HepG2 (cell line): Measurements from ENCODE around the gene LRRC51. TPM values are rescaled to one million over a fixed set of nuclear protein-coding genes. Genes with fewer than 3 reads are reported as not detected.

Experiments
- ETV5 ChIP-seq: IDR thresholded peaks from 2 replicates; pipeline ENCODE4 v1.6.1; 2018; ENCODE audit warnings: missing biosample characterization, missing genetic modification reagents, inconsistent platforms, borderline replicate concordance
- EZH2 ChIP-seq: conservative IDR thresholded peaks from 2 replicates; pipeline ENCODE4 v1.6.1; 2012; ENCODE audit warnings: mild to moderate bottlenecking, low read depth, low read length, moderate library complexity
- FOSL2 ChIP-seq: sonication (generic); formaldehyde crosslinking; IDR thresholded peaks from 2 replicates; pipeline ENCODE4 v1.4.0; 2020; ENCODE audit warnings: missing genetic modification reagents
- GABPB1 ChIP-seq: IDR thresholded peaks from 2 replicates; pipeline ENCODE4 v1.6.1; 2016; ENCODE audit warnings: mild to moderate bottlenecking, missing genetic modification reagents, moderate library complexity, missing compliant biosample characterization
- KLF16 ChIP-seq, 2 experiments: sonication (generic) in 1 of 2; formaldehyde crosslinking in 1 of 2; IDR thresholded peaks; 2 replicates each; pipeline versions ENCODE4 v1.6.1 to v1.8.0; 2016 to 2023; ENCODE audit warnings: missing genetic modification reagents in 2 of 2, missing compliant biosample characterization in 1 of 2
- KMT2A ChIP-seq: sonication (generic); formaldehyde crosslinking; IDR thresholded peaks from 2 replicates; pipeline ENCODE4 v1.4.0; 2020; ENCODE audit warnings: missing genetic modification reagents
- MAF1 ChIP-seq: sonication (generic); formaldehyde crosslinking; IDR thresholded peaks from 2 replicates; pipeline ENCODE4 v1.5.0; 2020; ENCODE audit warnings: missing genetic modification reagents, borderline replicate concordance
- MATR3 ChIP-seq: sonication (generic); formaldehyde crosslinking; IDR thresholded peaks from 2 replicates; pipeline ENCODE4 v1.4.0; 2020; ENCODE audit warnings: missing genetic modification reagents
- MYC ChIP-seq: sonication (generic); formaldehyde crosslinking; IDR thresholded peaks from 2 replicates; pipeline ENCODE4 v1.9.0; 2021; ENCODE audit warnings: missing genetic modification reagents, borderline replicate concordance
- MYNN ChIP-seq: sonication (generic); formaldehyde crosslinking; IDR thresholded peaks from 2 replicates; pipeline ENCODE4 v1.4.0; 2020; ENCODE audit warnings: mild to moderate bottlenecking, low read depth, missing genetic modification reagents
- RNF2 ChIP-seq: fragments of 450-650 bp; conservative IDR thresholded peaks from 2 replicates; pipeline ENCODE4 v1.6.1; 2016; ENCODE audit warnings: low read depth
- SIX4 ChIP-seq: sonication (generic); formaldehyde crosslinking; IDR thresholded peaks from 2 replicates; pipeline ENCODE4 v1.4.0; 2020; ENCODE audit warnings: missing genetic modification reagents
- SP5 ChIP-seq: IDR thresholded peaks from 2 replicates; pipeline ENCODE4 v1.6.1; 2016; ENCODE audit warnings: low read depth, borderline replicate concordance
- SRSF9 ChIP-seq: fragments of 200-400 bp; formaldehyde crosslinking; IDR thresholded peaks from 2 replicates; pipeline ENCODE4 v1.6.1; 2018; ENCODE audit warnings: borderline replicate concordance, mild to moderate bottlenecking, low read depth, low read length; ENCODE audit not compliant: insufficient read depth, poor library complexity, severe bottlenecking
- TBL1XR1 ChIP-seq: fragments of 150-350 bp; IDR thresholded peaks from 2 replicates; pipeline ENCODE4 v1.6.1; 2014; ENCODE audit warnings: borderline replicate concordance, low read length; ENCODE audit not compliant: partially characterized antibody
- TCF7 ChIP-seq: sonication (generic); IDR thresholded peaks from 2 replicates; pipeline ENCODE4 v1.6.1; 2016; ENCODE audit warnings: antibody characterized with exemption, low read depth
- TEAD2 ChIP-seq: sonication (generic); formaldehyde crosslinking; IDR thresholded peaks from 2 replicates; pipeline ENCODE4 v1.9.0; 2021; ENCODE audit warnings: missing genetic modification reagents
- THAP11 ChIP-seq: IDR thresholded peaks from 2 replicates; pipeline ENCODE4 v1.6.1; 2016; ENCODE audit warnings: missing biosample characterization, missing genetic modification reagents
- ZFX ChIP-seq: sonication (generic); formaldehyde crosslinking; IDR thresholded peaks from 2 replicates; pipeline ENCODE4 v1.4.0; 2020; ENCODE audit warnings: mild to moderate bottlenecking, low read depth, missing genetic modification reagents, moderate library complexity
- ZNF333 ChIP-seq: sonication (generic); formaldehyde crosslinking; IDR thresholded peaks from 2 replicates; pipeline ENCODE4 v1.4.0; 2020; ENCODE audit warnings: mild to moderate bottlenecking, missing genetic modification reagents, borderline replicate concordance
- ZNF34 ChIP-seq: sonication (generic); formaldehyde crosslinking; IDR thresholded peaks from 2 replicates; pipeline ENCODE4 v1.4.0; 2020; ENCODE audit warnings: mild to moderate bottlenecking, missing genetic modification reagents, borderline replicate concordance
- ZNF432 ChIP-seq: sonication (generic); formaldehyde crosslinking; IDR thresholded peaks from 2 replicates; pipeline ENCODE4 v1.5.0; 2020; ENCODE audit warnings: missing genetic modification reagents, mild to moderate bottlenecking, borderline replicate concordance
- ZNF614 ChIP-seq: IDR thresholded peaks from 2 replicates; pipeline ENCODE4 v1.6.1; 2018; ENCODE audit warnings: missing biosample characterization, missing genetic modification reagents, inconsistent platforms, borderline replicate concordance
- ZNF670 ChIP-seq: sonication (generic); formaldehyde crosslinking; IDR thresholded peaks from 2 replicates; pipeline ENCODE4 v1.8.0; 2022; ENCODE audit warnings: mild to moderate bottlenecking, missing genetic modification reagents, borderline replicate concordance
- ZNF704 ChIP-seq: sonication (generic); formaldehyde crosslinking; IDR thresholded peaks from 2 replicates; pipeline ENCODE4 v1.8.1; 2023; ENCODE audit warnings: mild to moderate bottlenecking, inconsistent platforms, moderate library complexity, missing genetic modification reagents, borderline replicate concordance
- polyA plus RNA-seq, 8 experiments: library from polyadenylated mRNA; depleted of rRNA in 3 of 8; stranded (reverse) in 7 of 8; unstranded in 1 of 8; fragments of >200 nt; fragmentation: Illumina TruSeq in 4 of 8; extraction: Trizol in 4 of 8; gene quantifications; 2 replicates each; pipeline versions ENCODE4 v1.2.1 to v1.2.3, GENCODE V29; 2011 to 2016; ENCODE audit warnings: low read depth in 4 of 8, missing spikeins in 1 of 8, mixed read lengths in 1 of 8; ENCODE audit not compliant: insufficient read depth in 1 of 8
- total RNA-seq, 5 experiments: library from RNA; depleted of rRNA; stranded (reverse); fragments of >200 nt; fragmentation: Illumina TruSeq; extraction: Trizol; gene quantifications; 2 replicates each; pipeline ENCODE4 v1.2.3, GENCODE V29; 2016; ENCODE audit warnings: low read depth in 1 of 5
- TF ChIP-seq, protein P1 (sequence below): sonication (generic); formaldehyde crosslinking; IDR thresholded peaks from 2 replicates; pipeline ENCODE4 v1.8.0; 2022; ENCODE audit warnings: missing genetic modification reagents, mild to moderate bottlenecking, inconsistent platforms, borderline replicate concordance

LRRC51 gene
- total and polyA plus RNA-seq, 2 of the 13 experiments (the other 11 are each of a cell fraction or from before 2014, with no cell fraction given), result 5.3 to 6.0 TPM

- no peak for TF ChIP-seq MATR3
- peak; percentile 90 for TF ChIP-seq THAP11 (CRISPR knock-in tag)
- TF ChIP-seq ETV5, result peak; percentile 74
- TF ChIP-seq ZNF670 (CRISPR knock-in tag), result peak; percentile 47; the same call in 1 of the 2 replicates
- TF ChIP-seq SP5, result peak; percentile 71
- TF ChIP-seq, protein P1, sequence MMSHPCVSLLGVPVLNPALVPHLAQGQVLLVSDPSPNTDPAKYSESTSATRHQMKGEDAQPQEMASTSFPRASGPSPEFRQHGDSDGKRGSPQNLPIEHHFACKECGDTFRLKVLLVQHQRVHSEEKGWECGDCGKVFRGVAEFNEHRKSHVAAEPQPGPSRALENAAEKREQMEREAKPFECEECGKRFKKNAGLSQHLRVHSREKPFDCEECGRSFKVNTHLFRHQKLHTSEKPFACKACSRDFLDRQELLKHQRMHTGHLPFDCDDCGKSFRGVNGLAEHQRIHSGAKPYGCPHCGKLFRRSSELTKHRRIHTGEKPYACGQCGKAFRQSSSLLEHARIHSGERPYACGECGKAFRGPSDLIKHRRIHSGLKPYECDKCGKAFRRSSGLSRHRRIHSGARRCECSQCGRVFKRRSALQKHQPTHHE (CRISPR knock-in tag), result 0 out of 2 replicates have a peak, but pooled peaks have one; percentile 19
- peak; percentile 93 for TF ChIP-seq KMT2A (CRISPR knock-in tag)
- peak; percentile 15; the same call in 1 of the 2 replicates for TF ChIP-seq MYNN
- TF ChIP-seq ZNF333 (CRISPR knock-in tag), result 0 out of 2 replicates have a peak, but pooled peaks have one; percentile 51
- peak; percentile 19; the same call in 1 of the 2 replicates for TF ChIP-seq TEAD2 (CRISPR knock-in tag)
- TF ChIP-seq ZNF432 (CRISPR knock-in tag), result no peak
- 0 out of 4 replicates have a peak, but pooled peaks of 1 of the 2 experiments have one; percentile 16 for TF ChIP-seq KLF16 (CRISPR knock-in tag; IDR thresholded peaks at IDR 0.05)
- TF ChIP-seq SRSF9, result no peak
- peak; percentile 16; the same call in 1 of the 2 replicates for TF ChIP-seq ZNF614 (CRISPR knock-in tag)
- TF ChIP-seq ZNF34 (CRISPR knock-in tag), result no peak
- no peak for TF ChIP-seq EZH2
- peak; percentile 87 for TF ChIP-seq SIX4
- TF ChIP-seq MYC, result peak; percentile 51
- TF ChIP-seq MAF1 (CRISPR knock-in tag), result no peak
- TF ChIP-seq ZFX, result peak; percentile 96
- peak; percentile 87; the same call in 1 of the 2 replicates for TF ChIP-seq RNF2
- TF ChIP-seq ZNF704 (CRISPR knock-in tag), result peak; percentile 66; the same call in 1 of the 2 replicates
- TF ChIP-seq TCF7, result no peak
- TF ChIP-seq GABPB1 (CRISPR knock-in tag), result peak; percentile 98
- peak; percentile 11 for TF ChIP-seq TBL1XR1
- TF ChIP-seq FOSL2 (CRISPR knock-in tag), result peak; percentile 27; the same call in 1 of the 2 replicates
Measured at GRCh38 chr11:72102946-72103753, 22.5 kb downstream of the LRRC51 start, which contains the start of gene LAMTOR1 (continued).
